GM18870 (cell line): ENCODE data around the gene FANCI.

Experiments
- ATAC-seq: cut with Tn5 transposase; IDR thresholded peaks from one replicate; pipeline ENCODE4 v1.9.1; 2021; ENCODE audit warnings: moderate library complexity; ENCODE audit not compliant: unreplicated experiment

The FANCI gene

DNA sequence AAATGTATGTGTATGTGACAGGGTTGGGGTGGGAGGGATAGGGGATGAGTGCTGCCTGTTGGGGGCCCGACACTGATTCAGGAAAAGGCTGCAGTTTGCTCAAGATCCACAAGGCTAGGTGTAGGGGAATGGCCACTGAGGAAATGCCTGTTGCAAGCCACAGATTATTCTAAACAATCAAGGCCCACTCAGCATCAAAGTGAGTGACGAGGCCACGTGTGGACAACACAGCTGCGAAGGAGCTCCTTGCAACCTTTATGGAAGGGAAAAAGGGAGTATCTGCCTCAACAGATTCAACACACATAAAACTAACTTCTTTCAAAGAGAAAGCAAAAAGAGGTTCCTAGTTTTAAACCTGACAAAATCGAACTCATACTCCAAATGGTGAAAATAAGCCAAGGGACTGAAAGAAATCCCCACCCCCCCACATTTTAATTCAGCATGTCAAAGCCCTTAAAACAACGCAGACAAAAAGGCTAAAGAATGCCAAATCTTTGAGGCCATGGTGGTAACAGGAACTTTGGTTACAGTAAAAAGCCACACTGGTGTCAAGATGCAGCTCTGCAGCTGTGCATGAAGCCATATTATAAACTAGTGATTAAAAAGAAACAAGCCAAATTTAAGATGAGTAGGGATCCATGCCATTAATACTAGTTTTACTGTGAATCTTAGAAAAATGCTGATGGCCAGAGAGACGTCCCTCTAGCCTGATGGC, 87.3 kb downstream of the FANCI start:
- no peak for ATAC-seq

GRCh38 chr15:89332446-89332845, 88.7 kb downstream of the FANCI start:
- no peak for ATAC-seq

GRCh38 chr15:89333011-89333860, 89.5 kb downstream of the FANCI start:
- ATAC-seq: no peak

DNA sequence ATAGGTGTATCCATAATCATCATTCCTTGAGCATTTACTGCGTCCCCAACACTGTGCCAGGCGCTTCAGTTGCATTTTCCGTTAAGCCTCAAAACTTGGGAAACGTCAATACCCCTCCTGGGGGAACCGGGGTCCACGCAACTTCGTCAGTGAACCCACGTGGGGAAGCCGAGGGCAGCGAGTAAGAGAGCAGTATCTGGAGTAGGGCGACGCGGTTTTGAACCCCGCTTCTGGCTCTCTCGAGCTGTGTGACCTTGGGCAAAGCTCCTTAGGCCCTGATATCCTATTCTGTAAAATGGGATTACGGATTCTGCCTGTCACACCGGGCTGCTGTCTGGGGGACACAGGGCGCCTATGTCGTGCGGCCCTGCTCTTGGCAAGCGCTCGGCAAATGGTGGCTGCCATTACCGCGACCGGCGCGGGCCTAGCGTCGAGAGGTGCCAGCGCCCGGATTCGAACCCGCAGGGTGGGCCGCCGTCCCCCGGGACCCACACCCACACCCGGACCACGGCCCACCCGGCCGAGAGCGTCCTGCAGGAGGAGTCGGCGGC, 90.3 kb downstream of the FANCI start:
- peak; percentile 21 for ATAC-seq

DNA sequence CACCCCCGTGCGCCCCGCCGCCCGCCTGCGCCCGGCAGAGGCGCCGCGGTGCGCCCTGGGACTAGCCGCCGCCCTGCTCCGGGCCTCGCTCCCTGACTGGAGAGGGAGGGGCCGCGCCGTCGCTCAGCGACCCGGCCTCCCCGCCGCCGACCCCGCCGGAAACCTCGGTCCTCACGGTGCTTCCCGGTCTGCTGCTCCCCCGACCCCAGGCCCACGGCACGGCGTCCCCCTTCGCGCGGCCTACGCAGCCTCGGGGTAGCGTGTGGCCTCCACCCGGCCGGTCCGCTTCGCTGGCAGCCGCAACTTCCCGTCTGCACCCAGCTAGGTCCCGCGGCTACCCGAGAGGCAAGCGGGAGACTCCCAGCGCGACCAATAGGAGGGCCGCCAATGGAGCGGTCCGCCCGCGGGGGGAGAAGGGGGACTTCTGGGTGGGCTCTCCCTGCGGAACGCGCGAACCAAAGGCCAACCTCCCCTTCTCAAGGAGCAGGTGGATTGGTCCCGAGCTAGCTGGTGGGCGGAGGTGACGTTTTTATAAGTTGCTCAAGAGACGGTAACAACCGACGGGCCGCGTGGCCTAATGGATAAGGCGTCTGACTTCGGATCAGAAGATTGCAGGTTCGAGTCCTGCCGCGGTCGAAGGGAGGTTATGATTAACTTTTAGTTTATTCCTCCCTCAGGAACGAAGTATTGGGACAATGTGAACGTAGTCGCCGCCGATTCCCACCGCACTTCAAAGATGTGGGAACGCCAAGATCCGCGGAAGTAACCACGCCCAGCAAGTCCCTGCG, 90.9 kb downstream of the FANCI start, which contains the start of gene POLG:
Gene POLG (minus strand): TSS at position 315 of the 788 bp plus-strand sequence. CDS start 1,070 bp downstream, outside the sequence.
- peak; percentile 75 for ATAC-seq

- ATAC-seq: peak; percentile 24
Measured at GRCh38 chr15:89335298-89336041, 91.7 kb downstream of the FANCI start.

DNA sequence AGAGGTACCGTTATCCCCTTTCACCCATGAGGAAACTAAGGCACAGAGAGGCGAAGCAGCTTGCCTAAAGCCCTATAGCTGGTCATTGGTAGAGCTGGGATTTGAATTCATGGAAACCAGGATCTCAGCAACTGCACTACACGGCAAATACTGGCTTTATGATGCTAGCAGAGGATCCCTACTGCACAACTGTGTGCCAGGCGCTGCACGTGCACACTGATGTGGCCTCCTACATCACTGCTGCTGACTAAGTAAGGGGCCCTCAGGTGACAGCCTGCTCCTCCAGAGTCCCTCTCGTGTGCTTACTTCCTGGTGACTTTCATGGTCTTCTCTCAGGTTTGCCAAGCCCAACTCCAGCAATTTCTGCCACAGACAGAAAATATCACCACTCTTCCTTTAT, 94.3 kb downstream of the FANCI start:
- no peak for ATAC-seq

DNA sequence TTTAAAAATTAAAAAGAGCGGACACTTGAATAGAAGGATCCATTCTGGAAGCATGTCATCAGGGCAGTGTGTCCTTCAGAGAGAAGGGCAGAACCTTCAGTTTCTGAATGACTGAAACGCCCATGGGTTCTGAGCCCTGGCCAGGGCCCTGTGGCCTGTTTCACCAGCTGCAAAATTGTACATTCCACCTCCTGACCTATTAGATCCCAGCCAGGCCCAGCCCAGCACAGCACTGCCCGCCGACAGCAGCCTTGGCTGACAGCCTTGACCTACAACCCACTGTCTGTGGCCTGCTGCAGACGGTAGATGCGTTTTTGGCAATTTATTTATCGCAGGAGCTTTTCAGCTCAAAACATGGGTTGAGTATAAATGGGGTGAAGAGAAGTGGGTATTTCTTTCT, 96.8 kb downstream of the FANCI start:
- ATAC-seq: no peak

DNA sequence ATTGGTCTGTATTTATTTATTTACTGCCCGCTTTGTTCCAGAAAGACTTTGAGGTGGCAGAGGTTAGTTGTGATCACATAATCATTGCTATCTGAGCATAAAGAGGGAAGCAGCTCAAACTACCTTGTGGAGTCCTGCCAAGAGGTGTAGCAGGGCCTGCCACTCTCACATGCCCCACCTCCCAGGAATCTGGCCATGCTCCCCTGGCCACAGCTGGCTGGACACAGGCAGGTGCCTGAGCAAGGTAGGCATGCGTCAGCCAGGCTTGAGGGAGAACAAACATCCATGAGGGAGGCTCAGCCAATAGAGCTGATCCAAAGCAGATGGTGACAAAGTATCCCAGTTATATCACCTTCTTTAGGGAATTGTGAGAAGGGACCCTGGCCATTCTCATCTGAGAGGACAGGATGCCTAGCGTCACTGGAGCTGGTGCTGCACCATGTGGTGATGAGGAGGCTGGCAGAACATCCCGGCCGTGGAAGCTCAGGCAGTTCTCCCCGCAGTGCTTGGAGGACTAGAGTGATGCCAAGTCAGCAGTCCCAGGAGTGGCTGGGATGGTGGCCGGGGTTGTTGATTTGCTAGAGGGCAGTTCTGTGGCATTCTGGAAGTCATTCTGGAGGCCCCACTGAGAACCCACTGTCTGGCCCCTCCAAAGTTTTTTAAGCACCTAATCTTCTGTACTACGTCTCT, 97.7 kb downstream of the FANCI start:
- no peak for ATAC-seq

DNA sequence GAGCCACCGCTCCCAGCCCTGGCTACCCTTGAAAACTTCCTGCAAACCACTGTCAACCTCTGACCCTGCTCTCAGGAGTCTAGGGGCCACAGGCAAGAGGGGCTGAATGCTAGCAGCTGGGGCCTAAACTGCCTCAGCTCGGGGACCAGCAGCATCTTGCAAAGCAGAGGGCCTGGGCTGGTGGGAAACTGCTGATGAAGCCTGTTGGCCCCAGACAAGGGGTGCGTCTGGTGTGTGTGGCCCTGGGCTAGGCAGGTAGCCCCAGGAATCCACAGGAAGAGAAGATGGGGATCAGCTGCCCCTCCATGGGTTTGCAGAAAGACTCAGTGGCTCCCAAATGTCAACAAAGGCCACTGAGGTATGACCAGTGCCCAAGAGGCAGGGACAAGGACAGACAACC, 99.1 kb downstream of the FANCI start:
- ATAC-seq: no peak

GRCh38 chr15:89345248-89345647, 101.5 kb downstream of the FANCI start:
- no peak for ATAC-seq

GRCh38 chr15:89346516-89347231, 102.9 kb downstream of the FANCI start:
- no peak for ATAC-seq

DNA sequence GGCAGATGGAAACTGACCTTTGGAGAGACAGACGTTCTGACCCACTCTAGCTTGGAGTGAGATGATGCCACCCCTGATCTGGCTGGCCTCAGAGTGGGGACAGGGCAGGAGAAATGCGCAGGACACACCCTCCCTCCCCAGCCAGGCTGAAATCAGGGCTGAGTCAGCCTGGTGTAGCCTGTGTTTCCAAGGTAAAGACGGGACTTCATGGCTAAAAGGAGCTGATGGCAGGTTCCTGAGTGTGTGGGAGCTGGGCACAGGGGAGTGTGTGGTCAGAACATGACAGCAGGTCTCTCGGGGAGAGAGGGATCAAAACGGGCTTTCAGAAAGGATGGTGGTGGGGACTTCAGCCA, 105.4 kb downstream of the FANCI start:
- no peak for ATAC-seq

DNA sequence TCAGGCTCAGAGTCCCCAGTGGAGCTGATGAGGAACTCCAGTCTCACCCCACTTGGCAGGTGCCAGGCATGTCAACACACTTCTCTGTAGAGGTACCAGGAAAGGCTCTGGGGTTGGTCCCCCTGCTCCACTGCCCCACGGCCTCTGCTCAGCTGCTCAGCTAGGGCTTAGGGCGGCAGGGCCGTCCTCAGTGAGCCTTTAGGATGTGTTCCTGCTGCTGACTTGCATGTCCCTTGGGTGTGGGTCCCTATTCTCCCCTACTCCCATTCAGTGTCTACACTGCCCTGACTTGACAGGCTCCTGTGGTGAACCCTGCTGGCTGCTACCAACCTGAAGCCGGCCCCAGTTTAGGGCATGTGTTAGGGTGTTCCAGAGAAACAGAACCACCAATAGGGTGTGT, 108.7 kb downstream of the FANCI start:
- no peak for ATAC-seq

DNA sequence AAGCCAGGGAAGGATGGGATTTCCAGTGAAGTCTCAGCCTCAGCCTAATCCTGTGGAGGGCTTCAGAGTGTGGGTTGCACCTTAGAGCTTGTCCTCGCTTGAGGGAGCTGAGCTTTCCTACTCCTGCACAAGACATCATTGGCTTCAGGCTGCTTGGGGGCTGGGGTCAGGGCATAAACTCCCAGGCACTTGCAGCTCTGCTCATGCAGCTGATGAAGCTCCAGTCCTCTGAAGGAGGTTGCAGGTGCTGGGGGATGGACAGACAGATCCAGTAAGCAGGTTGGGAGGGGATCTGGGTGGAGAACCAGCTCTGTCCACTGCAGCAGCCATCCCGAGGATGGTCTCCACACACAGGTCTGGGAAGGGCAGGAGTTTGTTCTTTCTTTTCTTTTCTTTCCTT, 110.2 kb downstream of the FANCI start:
- ATAC-seq: no peak

DNA sequence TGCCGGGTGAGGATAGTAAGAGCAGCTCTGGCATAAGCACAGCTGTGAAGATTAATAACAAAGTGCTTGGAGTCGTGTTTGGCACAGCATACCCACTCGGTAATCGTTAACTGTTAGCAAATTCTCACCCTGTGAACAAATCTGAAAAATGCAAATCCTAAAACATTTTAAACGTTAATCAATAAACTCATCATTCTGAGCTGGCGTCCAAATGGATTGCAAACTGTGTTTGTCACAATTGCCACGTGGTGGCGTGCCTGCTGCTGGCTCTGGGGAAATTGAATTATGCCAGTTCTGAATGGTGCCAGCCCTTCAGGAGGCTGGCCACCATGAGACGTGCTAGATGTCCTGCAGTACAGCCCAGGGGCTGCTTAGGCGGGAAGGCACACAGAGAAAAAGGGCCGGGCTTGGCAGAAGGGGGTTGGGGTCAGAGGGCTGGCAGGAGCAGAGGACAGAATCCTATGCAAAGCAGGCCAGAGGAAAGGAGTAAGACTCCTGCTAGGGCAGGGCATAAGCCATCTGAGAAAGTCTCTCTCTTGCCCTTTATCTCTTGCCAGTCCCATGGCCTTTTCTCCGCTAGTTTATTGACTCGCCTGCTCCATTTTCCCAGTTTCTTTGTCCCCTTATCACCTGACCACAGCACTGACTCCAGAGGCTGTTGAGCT, 113.0 kb downstream of the FANCI start:
- ATAC-seq: no peak

- ATAC-seq: no peak
Measured at GRCh38 chr15:89358435-89358754, 114.6 kb downstream of the FANCI start.

GRCh38 chr15:89358755-89359439, 115.1 kb downstream of the FANCI start:
- peak; percentile 73 for ATAC-seq
